UCSD-AML1 (cell line): ENCODE data around the gene ADCY9.

Experiments used
- DNase-seq: peaks from one replicate; lab custom pipeline; 2025; ENCODE audit not compliant: unreplicated experiment; lab: John Stamatoyannopoulos, UW

The ADCY9 gene

DNA sequence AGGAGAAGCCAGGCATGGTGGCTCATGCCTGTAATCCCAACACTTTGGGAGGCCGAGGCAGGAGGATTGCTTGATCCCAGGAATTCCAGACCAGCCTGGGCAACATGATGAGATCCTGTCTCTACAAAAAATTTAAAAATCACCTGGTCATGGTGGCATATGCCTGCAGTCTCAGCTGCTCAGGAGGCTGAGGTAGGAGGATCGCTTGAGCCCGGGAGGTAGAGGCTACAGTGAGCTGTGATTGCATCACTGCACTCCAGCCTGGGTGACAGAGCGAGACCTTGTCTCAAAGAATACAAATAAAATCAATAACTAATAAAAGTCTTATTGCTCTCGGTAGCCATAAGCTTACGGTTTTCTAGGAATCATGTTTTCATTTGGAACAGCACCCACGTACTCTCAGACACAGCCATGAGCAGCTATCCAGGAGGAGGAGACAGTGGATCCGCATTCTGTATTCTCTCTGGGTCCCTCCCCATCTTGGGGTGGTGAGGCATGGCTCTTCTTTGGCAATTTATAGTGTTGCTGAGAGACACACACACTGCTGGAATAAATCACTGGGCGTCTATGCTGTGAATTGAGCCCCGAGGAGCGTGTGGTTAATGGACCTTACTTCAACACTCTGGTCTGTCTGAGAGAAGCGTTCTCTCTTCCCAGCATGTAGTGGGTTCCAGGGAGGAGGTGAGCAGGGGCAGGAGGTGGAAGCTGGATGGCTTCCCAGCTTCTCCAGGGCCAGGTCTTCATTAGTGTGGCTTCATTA is 8.5 kb upstream of the ADCY9 start:
- no peak for DNase-seq

DNA sequence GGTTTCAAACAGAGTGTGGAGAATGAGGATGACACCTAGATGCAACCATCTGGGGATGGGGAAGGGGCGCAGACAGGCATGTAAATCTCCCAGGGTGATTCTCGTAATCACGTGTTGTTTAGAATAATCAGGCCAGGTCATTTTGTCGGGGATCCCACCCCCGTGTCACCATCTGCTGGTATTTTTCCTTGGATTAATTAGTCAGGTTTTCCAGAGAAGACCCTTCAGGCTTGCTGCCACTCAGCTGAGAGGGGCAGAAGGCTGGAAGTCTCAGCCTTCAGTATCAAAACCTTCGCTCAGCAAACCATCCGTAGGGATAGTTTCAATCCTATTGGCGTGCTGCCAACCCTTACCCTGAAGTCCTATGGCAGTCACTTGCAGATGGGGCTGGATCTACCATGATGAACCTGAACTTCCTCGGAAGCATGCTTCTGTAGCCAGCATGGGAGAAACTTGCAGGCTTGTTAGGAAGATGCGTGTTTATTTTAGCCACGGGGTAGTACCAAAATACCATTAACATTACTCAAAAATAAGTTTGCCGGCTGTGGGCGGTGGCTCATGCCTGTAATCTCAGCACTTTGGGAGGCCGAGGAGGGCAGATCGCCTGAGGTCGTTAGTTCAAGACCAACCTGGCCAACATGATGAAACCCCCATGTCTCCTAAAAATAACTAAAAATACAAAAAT is 7.5 kb upstream of the ADCY9 start:
- DNase-seq, result no peak

- no peak for DNase-seq
These were observed 3.9 kb upstream of the ADCY9 start for GRCh38 chr16:4120176-4120575.

DNA sequence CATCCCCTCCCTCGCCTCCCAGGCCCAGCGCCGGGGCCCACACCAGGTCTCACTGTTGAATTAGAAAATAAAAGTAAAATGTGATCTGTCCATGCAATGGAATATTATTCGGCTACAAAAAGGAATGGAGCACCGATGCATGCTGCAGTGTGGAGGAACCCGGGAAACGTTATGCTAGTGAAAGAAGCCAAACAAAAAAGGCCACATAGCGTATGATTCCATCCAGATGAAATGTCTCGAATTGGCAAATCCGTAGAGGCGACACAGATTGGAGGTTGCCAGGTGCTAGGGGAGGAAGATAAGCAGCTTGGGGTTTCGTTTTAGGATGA is 972 bp upstream of the ADCY9 start:
- DNase-seq, result no peak

- no peak for DNase-seq
These were observed 308 bp downstream of the ADCY9 start for GRCh38 chr16:4115949-4116318.

DNA sequence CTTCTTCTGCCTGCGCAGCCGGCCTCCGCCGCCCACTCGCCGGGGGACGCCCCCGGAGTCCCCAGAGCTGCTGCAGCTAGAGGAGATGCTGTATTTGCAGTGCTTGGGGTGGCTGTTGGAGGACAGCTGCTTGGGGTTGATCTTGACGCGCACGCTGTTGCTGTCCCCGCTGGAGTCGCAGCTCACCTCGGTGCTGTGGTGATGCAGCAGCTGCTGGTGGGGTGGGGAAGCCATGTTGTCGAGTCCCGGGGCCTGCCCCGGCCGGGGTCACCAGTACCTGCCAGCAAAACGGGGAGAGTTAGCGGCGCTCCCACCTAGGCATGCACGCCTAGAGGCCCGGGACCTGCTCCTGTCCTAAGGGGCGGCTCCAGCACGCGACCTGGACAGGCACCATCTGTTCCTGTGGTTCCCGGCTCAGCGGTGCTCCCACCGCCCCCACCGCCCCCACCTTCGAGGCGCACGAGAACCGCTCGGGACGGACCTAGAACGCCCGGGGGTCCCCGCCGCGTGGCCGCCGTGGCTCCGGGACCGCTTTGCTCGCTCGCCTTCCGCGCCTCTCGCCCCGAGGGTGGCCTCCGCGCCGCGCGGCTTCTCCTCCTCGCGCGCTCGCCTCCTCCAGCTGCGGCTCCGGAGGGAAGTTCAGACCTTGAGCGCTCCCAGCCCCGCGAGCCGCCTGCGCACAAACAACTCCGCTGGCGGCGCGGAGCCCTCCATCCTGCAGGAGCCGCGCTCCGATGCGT is 863 bp downstream of the ADCY9 start:
- DNase-seq, result peak; percentile 20

DNA sequence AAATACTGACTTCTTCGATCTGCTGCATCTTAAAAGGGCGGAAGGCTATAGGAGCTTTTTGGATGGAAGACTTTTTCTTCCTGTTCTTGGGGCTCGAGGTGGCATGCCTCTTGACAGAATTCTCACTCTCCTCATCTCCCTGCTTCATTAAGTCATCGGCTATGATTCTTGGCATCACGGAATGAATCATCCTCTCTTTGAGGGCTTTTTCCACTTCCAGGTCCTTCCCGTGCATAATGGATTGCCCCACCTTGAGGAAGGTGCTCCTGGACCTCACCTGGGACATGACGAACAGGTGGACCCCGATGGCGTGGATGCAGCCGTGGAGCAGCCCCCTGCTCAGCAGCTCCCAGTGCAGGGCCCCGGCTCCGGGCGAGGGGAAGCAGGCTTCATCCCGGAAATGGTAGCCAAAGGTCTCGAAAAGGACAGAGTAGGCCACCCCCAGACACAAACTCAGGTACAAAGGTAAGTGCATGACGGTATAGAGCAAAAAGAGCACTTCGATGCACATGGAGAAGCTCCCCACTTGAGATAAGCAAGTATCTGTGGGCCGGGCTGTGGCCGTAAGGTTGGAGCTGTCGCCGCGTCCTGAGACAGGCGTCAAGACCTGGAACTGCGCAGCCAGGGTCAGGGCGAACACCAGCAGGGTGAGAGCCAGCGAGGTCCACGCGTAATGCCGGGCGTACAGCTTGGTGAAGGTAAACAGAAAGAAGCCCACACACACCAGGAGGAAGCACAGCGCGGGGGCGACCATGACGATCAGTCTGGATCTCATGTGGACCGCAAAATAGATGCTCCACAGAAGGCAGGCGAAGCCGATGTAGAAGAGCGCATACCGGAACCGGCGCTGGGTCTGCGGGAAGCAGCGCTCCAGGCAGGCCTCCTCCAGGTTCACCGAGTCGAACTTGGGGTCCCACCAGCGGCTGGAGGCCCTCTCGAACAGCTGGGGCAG is 1.7 kb downstream of the ADCY9 start:
- DNase-seq, result no peak

DNA sequence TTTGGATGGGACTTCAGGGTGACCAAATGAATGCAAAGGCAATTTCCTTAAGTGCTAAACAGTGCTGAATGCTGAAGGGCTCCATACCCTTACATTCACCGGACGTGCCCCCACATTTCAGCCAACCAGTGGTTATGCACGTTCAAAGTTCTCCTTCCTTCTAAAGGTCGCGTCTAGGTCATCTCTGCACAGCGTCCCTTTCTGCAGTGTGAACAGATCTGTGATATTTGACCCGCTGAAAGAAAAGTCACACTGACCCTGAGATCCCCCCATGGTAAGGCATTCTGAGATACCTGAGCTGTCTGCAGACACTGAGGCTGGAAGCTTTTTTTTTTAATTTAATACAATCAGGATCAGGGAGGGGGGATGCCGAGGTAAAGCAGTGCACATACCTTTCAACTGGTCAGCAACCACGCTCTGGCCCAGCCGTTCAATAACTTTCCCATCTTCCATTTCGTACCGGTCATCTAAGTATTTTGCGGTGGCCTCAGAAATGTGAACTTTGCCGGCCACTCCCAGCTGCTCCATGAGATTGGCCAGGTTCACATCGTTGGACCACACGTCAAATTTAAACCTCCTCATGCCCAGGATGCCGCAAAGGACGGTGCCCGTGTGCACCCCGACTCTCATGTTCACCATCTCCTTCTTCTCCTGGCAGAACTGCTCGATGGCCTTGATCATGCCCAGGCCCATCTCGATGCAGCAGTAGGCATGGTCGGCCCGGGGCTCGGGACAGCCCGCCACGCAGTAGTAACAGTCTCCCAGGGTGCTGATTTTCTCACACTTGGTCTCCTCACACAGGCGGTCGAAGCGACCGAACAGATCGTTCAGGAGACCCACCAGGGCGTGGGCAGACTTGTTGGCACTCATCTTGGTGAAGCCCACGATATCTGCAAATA is 2.6 kb downstream of the ADCY9 start:
- no peak for DNase-seq

DNA sequence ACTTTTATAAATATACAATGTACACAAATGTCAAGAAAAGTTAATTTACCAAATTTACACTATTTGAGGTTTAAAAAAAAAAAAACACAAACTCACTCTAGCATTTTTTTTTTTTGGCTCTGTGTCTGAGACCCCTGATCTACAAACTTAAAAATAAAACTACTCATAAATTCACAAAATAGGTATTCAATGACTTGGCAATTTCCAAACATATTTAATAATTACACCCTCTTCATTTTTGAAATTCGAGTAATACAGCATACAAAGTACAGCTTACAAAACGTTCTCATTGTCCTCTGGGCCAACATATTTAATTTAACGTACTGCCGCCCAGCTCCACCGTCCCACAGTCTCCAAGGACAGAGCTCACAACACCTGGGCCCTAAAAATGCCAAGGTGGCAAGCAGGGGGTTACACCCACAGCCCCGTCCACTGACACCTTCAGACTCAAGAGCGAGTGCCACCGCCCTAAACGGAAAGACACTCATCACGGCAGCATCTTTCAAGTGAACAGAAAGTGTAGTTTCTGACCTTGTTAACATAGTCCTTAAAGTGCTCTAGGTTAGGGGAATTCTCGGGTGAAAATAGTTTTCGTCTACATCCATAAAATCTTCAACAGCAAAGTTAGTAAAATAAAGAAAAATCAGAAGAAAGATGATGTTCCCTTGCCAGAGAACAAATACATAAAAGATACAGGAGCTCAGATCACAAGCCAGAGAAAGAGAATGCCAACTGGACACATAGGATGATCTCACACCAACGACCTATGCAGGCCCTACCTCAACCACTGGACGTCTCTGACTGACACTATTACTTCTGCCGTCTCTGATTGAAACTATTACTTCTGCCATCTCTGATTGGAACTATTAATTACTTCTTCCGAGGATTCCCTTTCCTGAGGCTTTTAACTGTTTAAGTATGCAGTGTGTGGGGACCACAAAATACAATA is 4.2 kb downstream of the ADCY9 start:
- no peak for DNase-seq

- no peak for DNase-seq
These were observed 5.6 kb downstream of the ADCY9 start for GRCh38 chr16:4110680-4111079.

GRCh38 chr16:4110065-4110464 is 6.2 kb downstream of the ADCY9 start:
- no peak for DNase-seq

DNA sequence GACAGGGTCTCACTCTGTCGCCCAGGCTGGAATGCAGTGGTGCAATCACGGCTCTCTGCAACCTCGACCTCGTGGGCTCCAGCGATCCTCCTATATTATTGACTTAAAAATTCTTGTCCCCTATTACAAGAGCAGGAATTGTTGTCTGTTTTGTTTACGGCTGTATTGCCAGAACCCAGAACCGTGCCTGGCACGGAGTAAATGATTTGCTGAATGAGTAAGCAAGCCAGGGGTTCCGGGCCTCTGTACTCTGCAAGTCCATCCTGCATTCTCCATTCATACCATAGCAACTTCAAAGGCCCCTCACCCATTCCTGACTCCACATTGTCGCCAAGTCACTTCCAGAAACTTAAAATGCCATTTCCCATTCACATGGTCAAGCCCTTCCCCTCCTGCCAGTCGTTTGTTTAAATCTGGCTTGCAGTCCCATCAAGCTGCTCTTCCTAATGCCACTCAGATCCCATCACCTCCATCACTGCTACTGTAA is 6.9 kb downstream of the ADCY9 start:
- no peak for DNase-seq

GRCh38 chr16:4106516-4106915 is 9.7 kb downstream of the ADCY9 start:
- DNase-seq, result no peak

GRCh38 chr16:4105848-4106247 is 10.4 kb downstream of the ADCY9 start:
- DNase-seq, result no peak

GRCh38 chr16:4103745-4104144 is 12.5 kb downstream of the ADCY9 start:
- no peak for DNase-seq

- DNase-seq, result no peak
These were observed 14.6 kb downstream of the ADCY9 start for GRCh38 chr16:4101421-4102219.

GRCh38 chr16:4098501-4098900 is 17.7 kb downstream of the ADCY9 start:
- DNase-seq, result no peak

DNA sequence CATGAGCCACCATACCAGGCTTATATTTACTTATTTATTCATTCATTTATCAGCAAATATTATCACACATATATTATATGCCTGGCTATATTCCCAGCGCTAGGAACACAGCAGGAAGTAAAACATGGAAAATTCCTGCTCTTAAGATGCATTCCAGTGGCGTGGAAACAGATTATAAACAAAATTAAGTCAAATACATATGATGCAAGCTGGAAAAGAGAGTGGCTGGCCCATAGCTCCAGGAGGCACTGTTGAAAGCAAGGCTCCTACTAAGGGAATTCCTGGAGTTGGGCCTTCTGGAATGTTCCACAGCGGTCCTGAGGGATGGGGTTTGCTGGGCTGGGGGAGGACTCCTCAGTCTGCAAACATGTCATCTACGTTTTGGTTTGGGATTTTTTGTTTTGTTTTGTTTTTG is 18.4 kb downstream of the ADCY9 start:
- DNase-seq, result no peak
